ENCODE data around the gene INPP5E. TPM values are rescaled to one million over a fixed set of nuclear protein-coding genes. Genes with fewer than 3 reads are reported as not detected.

The INPP5E gene
- total and polyA plus RNA-seq, 12 donors = 2.3 to 27.1 (median 10.5) TPM

- H3K4me3 ChIP-seq = no peak overlapping the region
- intact Hi-C loops (cut with DNase I) = no loop called here
- peaks cover 0 to 99% of the 10 kb centered on the region in 2 donors for H3K36me3 ChIP-seq (replicated peaks in 1 of 2)
- TF ChIP-seq, protein P1, sequence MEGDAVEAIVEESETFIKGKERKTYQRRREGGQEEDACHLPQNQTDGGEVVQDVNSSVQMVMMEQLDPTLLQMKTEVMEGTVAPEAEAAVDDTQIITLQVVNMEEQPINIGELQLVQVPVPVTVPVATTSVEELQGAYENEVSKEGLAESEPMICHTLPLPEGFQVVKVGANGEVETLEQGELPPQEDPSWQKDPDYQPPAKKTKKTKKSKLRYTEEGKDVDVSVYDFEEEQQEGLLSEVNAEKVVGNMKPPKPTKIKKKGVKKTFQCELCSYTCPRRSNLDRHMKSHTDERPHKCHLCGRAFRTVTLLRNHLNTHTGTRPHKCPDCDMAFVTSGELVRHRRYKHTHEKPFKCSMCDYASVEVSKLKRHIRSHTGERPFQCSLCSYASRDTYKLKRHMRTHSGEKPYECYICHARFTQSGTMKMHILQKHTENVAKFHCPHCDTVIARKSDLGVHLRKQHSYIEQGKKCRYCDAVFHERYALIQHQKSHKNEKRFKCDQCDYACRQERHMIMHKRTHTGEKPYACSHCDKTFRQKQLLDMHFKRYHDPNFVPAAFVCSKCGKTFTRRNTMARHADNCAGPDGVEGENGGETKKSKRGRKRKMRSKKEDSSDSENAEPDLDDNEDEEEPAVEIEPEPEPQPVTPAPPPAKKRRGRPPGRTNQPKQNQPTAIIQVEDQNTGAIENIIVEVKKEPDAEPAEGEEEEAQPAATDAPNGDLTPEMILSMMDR (IDR thresholded peaks at IDR 0.05) = no peak
- no peaks in the 10 kb centered on the region for H3K9me3 ChIP-seq (replicated peaks in 1 of 3)
- no peak overlapping the region for H3K27ac ChIP-seq
- H3K4me1 ChIP-seq (replicated peaks in 1 of 2) = peaks cover 0 to 10% of the 10 kb centered on the region in 2 donors
- no peaks in the 10 kb centered on the region for H3K27me3 ChIP-seq
- 92 to 96% (median 93%) methylated on average over 11 to 17 of the region's 17 CpGs for WGBS, 4 donors
- DNase-seq = no peak
These were observed 23.0 kb upstream of the INPP5E start for GRCh38 chr9:136462664-136463063.

GRCh38 chr9:136460772-136461325, 21.2 kb upstream of the INPP5E start:
- no peaks in the 10 kb centered on the region for H3K9me3 ChIP-seq (replicated peaks in 1 of 3)
- peaks cover 0 to 99% of the 10 kb centered on the region in 2 donors for H3K36me3 ChIP-seq (replicated peaks in 1 of 2)
- DNase-seq = no peak
- no peaks in the 10 kb centered on the region for H3K27me3 ChIP-seq
- H3K4me1 ChIP-seq (replicated peaks in 1 of 2) = peaks cover 0 to 10% of the 10 kb centered on the region in 2 donors
- no peak for TF ChIP-seq POLR2A (IDR thresholded peaks at IDR 0.05)
- TF ChIP-seq, protein P1 (IDR thresholded peaks at IDR 0.05) = no peak
- no peak overlapping the region for H3K27ac ChIP-seq
- H3K4me3 ChIP-seq = no peak overlapping the region
- intact Hi-C loops (cut with DNase I) = no loop called here
- 90 to 96% (median 94%) methylated on average over 17 to 23 of the region's 23 CpGs for WGBS, 4 donors

DNA sequence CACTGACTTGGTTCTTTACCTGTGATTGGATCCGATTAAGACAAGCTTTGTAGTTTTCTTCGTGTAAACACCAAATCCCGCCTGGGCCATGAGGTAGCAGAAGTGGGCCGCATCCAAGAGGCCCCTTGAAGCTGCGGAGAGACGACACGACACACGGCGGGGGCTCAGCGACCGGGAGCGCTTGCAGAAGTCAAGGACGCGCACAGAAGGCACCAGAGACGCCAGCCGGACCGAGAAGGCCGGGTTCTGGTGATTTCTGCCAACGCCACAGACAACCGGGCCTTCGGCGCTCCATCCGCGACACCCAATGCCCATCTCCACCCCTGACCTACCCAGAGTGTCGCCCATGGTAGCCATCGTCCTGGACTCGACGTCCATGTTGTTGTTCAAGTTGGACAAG, 19.8 kb upstream of the INPP5E start:
- WGBS, 4 donors = 93 to 95% (median 94%) methylated on average over 23 to 28 of the region's 28 CpGs
- Histone ChIP-seq H3K9me3 (replicated peaks in 1 of 3) (no peaks in the 10 kb centered on the region), H3K4me3 (no peak overlapping the region), H3K36me3 (replicated peaks in 1 of 2) (peaks cover 0 to 100% of the 10 kb centered on the region in 2 donors), H3K4me1 (replicated peaks in 1 of 2) (peaks cover 0 to 5% of the 10 kb centered on the region in 2 donors), H3K27me3 (no peaks in the 10 kb centered on the region), H3K27ac (no peak overlapping the region)
- TF ChIP-seq, protein P1 (IDR thresholded peaks at IDR 0.05) = no peak
- no peak for TF ChIP-seq POLR2A (IDR thresholded peaks at IDR 0.05)
- no peak for DNase-seq
- intact Hi-C loops (cut with DNase I) = loop anchor here in 1 of 2 donors (2.0 kb wide), 1 partner anchor 29 kb away; no protein-coding TSS in a partner anchor

- no peak for DNase-seq
- Histone ChIP-seq H3K4me3 (no peak overlapping the region), H3K36me3 (replicated peaks in 1 of 2) (peaks cover 0 to 92% of the 10 kb centered on the region in 2 donors), H3K27ac (no peak overlapping the region), H3K4me1 (replicated peaks in 1 of 2) (no peaks in the 10 kb centered on the region), H3K9me3 (replicated peaks in 1 of 3) (no peaks in the 10 kb centered on the region), H3K27me3 (no peaks in the 10 kb centered on the region)
- 94 to 98% (median 96%) methylated on average over 22 to 24 of the region's 24 CpGs for WGBS, 4 donors
- intact Hi-C loops (cut with DNase I) = no loop called here
- TF ChIP-seq POLR2A (IDR thresholded peaks at IDR 0.05) = no peak
- TF ChIP-seq, protein P1 (IDR thresholded peaks at IDR 0.05) = no peak
These were observed 17.7 kb upstream of the INPP5E start for GRCh38 chr9:136457326-136457725.

Data from adrenal gland (tissue), 12 donors.